H9 (cell line): ENCODE results near the gene CC2D1A. TPM values are rescaled to one million over a fixed set of nuclear protein-coding genes. Genes with fewer than 3 reads are reported as not detected.
A peak's percentile ranks its signal among the peaks of the same experiment; 100 is the strongest.

Source experiments
- DNase-seq: peaks from one replicate; pipeline ENCODE4 v3.0.0-alpha.2; 2017
- H2AFZ ChIP-seq: one replicate; pipeline ENCODE4 v1.6.1; 2013; ENCODE audit warnings: mild to moderate bottlenecking, low read length, control low read depth, moderate library complexity
- H2AK5ac ChIP-seq: 2 replicates; pipeline ENCODE4 v1.6.1; 2013; ENCODE audit warnings: low read length, control low read depth, mixed read lengths; ENCODE audit not compliant: insufficient read length
- H2BK120ac ChIP-seq: one replicate; pipeline ENCODE4 v1.6.1; 2013; ENCODE audit warnings: low read depth, mild to moderate bottlenecking, low read length, control low read depth, inconsistent platforms; ENCODE audit not compliant: poor library complexity, severe bottlenecking
- H2BK12ac ChIP-seq: 2 replicates; pipeline ENCODE4 v1.6.1; 2013; ENCODE audit warnings: low read length, control low read depth, mixed read lengths, low read depth; ENCODE audit not compliant: insufficient read length
- H2BK15ac ChIP-seq: 2 replicates; pipeline ENCODE4 v1.6.1; 2013; ENCODE audit warnings: low read depth, low read length, control low read depth
- H2BK20ac ChIP-seq: one replicate; pipeline ENCODE4 v1.6.1; 2013; ENCODE audit warnings: low read depth, mild to moderate bottlenecking, low read length, control low read depth, inconsistent platforms; ENCODE audit not compliant: poor library complexity, severe bottlenecking
- H2BK5ac ChIP-seq: 2 replicates; pipeline ENCODE4 v1.6.1; 2013; ENCODE audit warnings: low read length, control low read depth, mixed read lengths; ENCODE audit not compliant: insufficient read length
- H3K14ac ChIP-seq: 2 replicates; pipeline ENCODE4 v1.6.1; 2013; ENCODE audit warnings: low read length, control low read depth; ENCODE audit not compliant: insufficient read depth
- H3K18ac ChIP-seq: 2 replicates; pipeline ENCODE4 v1.6.1; 2013; ENCODE audit warnings: low read depth, mild to moderate bottlenecking, mixed read lengths, low read length, control low read depth; ENCODE audit not compliant: insufficient read length
- H3K23ac ChIP-seq: 2 replicates; pipeline ENCODE4 v1.6.1; 2013; ENCODE audit warnings: low read length, control low read depth, mixed read lengths, low read depth; ENCODE audit not compliant: insufficient read length
- H3K23me2 ChIP-seq: 2 replicates; pipeline ENCODE4 v1.6.1; 2013; ENCODE audit warnings: low read depth, mild to moderate bottlenecking, mixed read lengths, low read length, control low read depth; ENCODE audit not compliant: insufficient read length, poor library complexity, severe bottlenecking
- H3K27ac ChIP-seq: 2 replicates; pipeline ENCODE4 v1.5.1; 2013; ENCODE audit warnings: low read length, control low read depth, mixed read lengths, low read depth; ENCODE audit not compliant: insufficient read length
- H3K27me3 ChIP-seq: 2 replicates; pipeline ENCODE4 v1.6.1; 2013; ENCODE audit warnings: low read length, control low read depth, inconsistent platforms; ENCODE audit not compliant: insufficient read depth
- H3K4ac ChIP-seq: 2 replicates; pipeline ENCODE4 v1.6.1; 2013; ENCODE audit warnings: low read depth, mild to moderate bottlenecking, control low read depth, inconsistent platforms, low read length, moderate library complexity
- H3K4me1 ChIP-seq: 2 replicates; pipeline ENCODE4 v1.6.1; 2013; ENCODE audit warnings: low read length, control low read depth, inconsistent platforms; ENCODE audit not compliant: insufficient read depth
- H3K4me2 ChIP-seq: 2 replicates; pipeline ENCODE4 v1.6.1; 2013; ENCODE audit warnings: low read length, control low read depth, mixed read lengths; ENCODE audit not compliant: insufficient read length, insufficient read depth
- H3K56ac ChIP-seq: 2 replicates; pipeline ENCODE4 v1.6.1; 2013; ENCODE audit warnings: low read depth, mild to moderate bottlenecking, mixed read lengths, low read length, control low read depth; ENCODE audit not compliant: insufficient read length
- H3K79me1 ChIP-seq: 2 replicates; pipeline ENCODE4 v1.6.1; 2013; ENCODE audit warnings: low read depth, mild to moderate bottlenecking, moderate library complexity, low read length, control low read depth, inconsistent platforms; ENCODE audit not compliant: insufficient read depth, poor library complexity, severe bottlenecking
- H3K79me2 ChIP-seq: 2 replicates; pipeline ENCODE4 v1.6.1; 2013; ENCODE audit warnings: low read length, control low read depth, inconsistent platforms; ENCODE audit not compliant: insufficient read depth
- H3K9ac ChIP-seq: 2 replicates; pipeline ENCODE4 v1.6.1; 2013; ENCODE audit warnings: low read length, control low read depth, mixed read lengths; ENCODE audit not compliant: insufficient read length; ENCODE audit errors: extremely low read depth
- H3K9me3 ChIP-seq: one replicate; pipeline ENCODE4 v1.6.1; 2013; ENCODE audit warnings: low read depth, low read length, inconsistent platforms; ENCODE audit not compliant: control insufficient read depth
- H3T11ph ChIP-seq: one replicate; pipeline ENCODE4 v1.6.1; 2013; ENCODE audit warnings: mild to moderate bottlenecking, low read length, control low read depth, inconsistent platforms
- H4K20me1 ChIP-seq: one replicate; pipeline ENCODE4 v1.6.1; 2013; ENCODE audit not compliant: control insufficient read depth, insufficient read length, insufficient read depth
- H4K5ac ChIP-seq: 2 replicates; pipeline ENCODE4 v1.6.1; 2013; ENCODE audit warnings: low read depth, mild to moderate bottlenecking, mixed read lengths, low read length, control low read depth; ENCODE audit not compliant: insufficient read length
- H4K8ac ChIP-seq: replicated peaks from 2 replicates; pipeline ENCODE4 v1.6.1; 2013; ENCODE audit warnings: low read length, control low read depth, mixed read lengths, low read depth; ENCODE audit not compliant: insufficient read length
- H4K91ac ChIP-seq: 2 replicates; pipeline ENCODE4 v1.6.1; 2013; ENCODE audit warnings: low read depth, mild to moderate bottlenecking, moderate library complexity, mixed read lengths, low read length, control low read depth; ENCODE audit not compliant: insufficient read length
- H3K27ac Mint-ChIP-seq, 3 experiments: 2 replicates in 2 of 3; 3 replicates in 1 of 3; pipeline ENCODE4 v1.8.0; 2020 to 2021; ENCODE audit warnings: mixed read lengths in 3 of 3, mild to moderate bottlenecking in 1 of 3, moderate library complexity in 1 of 3
- H3K27me3 Mint-ChIP-seq: 2 replicates; pipeline ENCODE4 v1.8.0; 2021; ENCODE audit warnings: low read depth, mild to moderate bottlenecking, moderate library complexity, mixed read lengths
- H3K36me3 Mint-ChIP-seq, 3 experiments: 2 replicates in 2 of 3; 3 replicates in 1 of 3; pipeline ENCODE4 v1.8.0; 2020 to 2021; ENCODE audit warnings: low read depth in 3 of 3, mixed read lengths in 3 of 3; ENCODE audit not compliant: insufficient read depth in 1 of 3
- H3K4me1 Mint-ChIP-seq, 2 experiments: 2 replicates each; pipeline ENCODE4 v1.8.0; 2020; ENCODE audit warnings: mixed read lengths in 2 of 2
- H3K4me3 Mint-ChIP-seq, 2 experiments: 2 replicates in 1 of 2; 3 replicates in 1 of 2; pipeline ENCODE4 v1.8.0; 2020 to 2021; ENCODE audit warnings: mild to moderate bottlenecking in 2 of 2, mixed read lengths in 2 of 2, moderate library complexity in 1 of 2
- H3K9me3 Mint-ChIP-seq, 2 experiments: 2 replicates in 1 of 2; 3 replicates in 1 of 2; pipeline ENCODE4 v1.8.0; 2020; ENCODE audit warnings: mild to moderate bottlenecking in 2 of 2, mixed read lengths in 2 of 2, moderate library complexity in 1 of 2
- WGBS: extraction: QIAGEN DNeasy Blood & Tissue Kit; methylation state at CpG from one replicate; pipeline ENCODE4 v1.1.7; 2013; ENCODE audit warnings: missing lambda C conversion rate, low lambda C conversion rate, mixed read lengths; ENCODE audit not compliant: insufficient read length; ENCODE audit errors: extremely low coverage; 5-methylcytosine and 5-hydroxymethylcytosine counted together
- total RNA-seq: library from RNA; stranded (reverse); gene quantifications from 2 replicates; pipeline ENCODE4 v1.2.1, GENCODE V29; 2021
- TF ChIP-seq, protein P1 (sequence below): fragments of 200-600 bp; sonication (generic); conservative IDR thresholded peaks from 3 replicates; pipeline ENCODE4 v1.8.0; 2021; ENCODE audit warnings: antibody characterized with exemption, mild to moderate bottlenecking

Gene CC2D1A
- total RNA-seq, 1 experiment from 2014 or later: 48.5 TPM

DNA sequence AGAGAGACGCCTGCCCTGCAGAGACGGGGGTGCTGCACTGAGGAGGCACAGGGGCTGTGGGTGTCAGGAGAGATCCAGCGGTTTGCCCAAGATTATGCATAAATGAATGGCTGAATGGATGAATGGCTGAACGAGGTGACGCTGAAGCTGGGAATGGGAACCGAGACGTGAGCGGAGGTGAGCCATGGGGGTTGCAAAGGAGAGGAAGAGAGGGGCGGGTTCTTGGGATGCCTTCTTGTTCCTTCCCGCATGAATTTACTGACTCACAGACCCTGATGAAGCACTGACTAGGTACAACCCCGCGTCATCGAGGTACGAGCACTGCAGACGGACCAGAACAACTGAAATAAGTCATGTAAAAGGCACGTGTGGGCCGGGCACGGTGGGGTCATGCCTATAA, 63.0 kb downstream of the CC2D1A start:
- no peak overlapping the region for H3K4ac ChIP-seq
- no peak overlapping the region for H3K9ac ChIP-seq
- no peak overlapping the region for H2AK5ac ChIP-seq
- no peaks in the 10 kb centered on the region for H3K4me1 ChIP-seq
- H3K27me3 ChIP-seq: no peaks in the 10 kb centered on the region
- no peaks in the 10 kb centered on the region for H3K79me2 ChIP-seq
- H4K91ac ChIP-seq: no peak overlapping the region
- no peak for DNase-seq
- H2BK20ac ChIP-seq: no peak overlapping the region
- H4K8ac ChIP-seq: no peak overlapping the region
- Mint-ChIP-seq H3K4me3 (no peak overlapping the region), H3K4me1 (peaks cover 2% of the 10 kb centered on the region in 2 experiments), H3K9me3 (no peaks in the 10 kb centered on the region), H3K36me3 (peaks cover 14 to 55% (median 25%) of the 10 kb centered on the region in 3 experiments; a peak in 6 of 7 replicates), H3K27me3 (no peaks in the 10 kb centered on the region), H3K27ac (peak overlapping the region in 2 of 3 experiments; percentile 2 to 12; a peak in 2 of 7 replicates)
- H3T11ph ChIP-seq: no peak overlapping the region
- H3K23ac ChIP-seq: no peak overlapping the region
- H4K20me1 ChIP-seq: no peaks in the 10 kb centered on the region
- H3K18ac ChIP-seq: no peak overlapping the region
- H2BK120ac ChIP-seq: no peak overlapping the region
- H3K4me2 ChIP-seq: no peak overlapping the region
- H2BK12ac ChIP-seq: no peak overlapping the region
- no peaks in the 10 kb centered on the region for H3K79me1 ChIP-seq
- no peaks in the 10 kb centered on the region for H3K23me2 ChIP-seq
- H2BK15ac ChIP-seq: no peak overlapping the region
- H2AFZ ChIP-seq: no peak overlapping the region
- no peaks in the 10 kb centered on the region for H3K9me3 ChIP-seq
- TF ChIP-seq, protein P1, sequence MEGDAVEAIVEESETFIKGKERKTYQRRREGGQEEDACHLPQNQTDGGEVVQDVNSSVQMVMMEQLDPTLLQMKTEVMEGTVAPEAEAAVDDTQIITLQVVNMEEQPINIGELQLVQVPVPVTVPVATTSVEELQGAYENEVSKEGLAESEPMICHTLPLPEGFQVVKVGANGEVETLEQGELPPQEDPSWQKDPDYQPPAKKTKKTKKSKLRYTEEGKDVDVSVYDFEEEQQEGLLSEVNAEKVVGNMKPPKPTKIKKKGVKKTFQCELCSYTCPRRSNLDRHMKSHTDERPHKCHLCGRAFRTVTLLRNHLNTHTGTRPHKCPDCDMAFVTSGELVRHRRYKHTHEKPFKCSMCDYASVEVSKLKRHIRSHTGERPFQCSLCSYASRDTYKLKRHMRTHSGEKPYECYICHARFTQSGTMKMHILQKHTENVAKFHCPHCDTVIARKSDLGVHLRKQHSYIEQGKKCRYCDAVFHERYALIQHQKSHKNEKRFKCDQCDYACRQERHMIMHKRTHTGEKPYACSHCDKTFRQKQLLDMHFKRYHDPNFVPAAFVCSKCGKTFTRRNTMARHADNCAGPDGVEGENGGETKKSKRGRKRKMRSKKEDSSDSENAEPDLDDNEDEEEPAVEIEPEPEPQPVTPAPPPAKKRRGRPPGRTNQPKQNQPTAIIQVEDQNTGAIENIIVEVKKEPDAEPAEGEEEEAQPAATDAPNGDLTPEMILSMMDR: no peak
- H2BK5ac ChIP-seq: no peak overlapping the region
- H4K5ac ChIP-seq: no peak overlapping the region
- WGBS: no CpG with 5 or more reads among the region's 18 CpGs
- no peak overlapping the region for H3K27ac ChIP-seq
- no peak overlapping the region for H3K56ac ChIP-seq
- H3K14ac ChIP-seq: no peak overlapping the region
